Kidney epithelial cell (primary cell): Measurements from ENCODE around the gene WDR70. TPM values are rescaled to one million over a fixed set of nuclear protein-coding genes. Genes with fewer than 3 reads are reported as not detected.

Experiments
- DNase-seq: peaks from one replicate; pipeline ENCODE4 v3.0.0-alpha.2; 2010; ENCODE audit warnings: low read depth
- H3K27me3 ChIP-seq: 2 replicates; pipeline ENCODE4 v1.6.0; 2011; ENCODE audit warnings: low read length; ENCODE audit not compliant: control insufficient read depth, insufficient read depth
- H3K36me3 ChIP-seq: 2 replicates; pipeline ENCODE4 v1.5.1; 2011; ENCODE audit warnings: low read length; ENCODE audit not compliant: control insufficient read depth, insufficient read depth
- H3K4me3 ChIP-seq: 2 replicates; pipeline ENCODE4 v1.5.1; 2011; ENCODE audit warnings: low read depth, mild to moderate bottlenecking, control low read depth, low read length
- total RNA-seq: library from RNA; depleted of rRNA; stranded (reverse); fragments of >200 nt; gene quantifications from 2 replicates; pipeline ENCODE4 v1.2.3, GENCODE V29; 2015
- TF ChIP-seq, protein P1 (sequence below): IDR thresholded peaks from 2 replicates; pipeline ENCODE4 v1.5.1; 2011; ENCODE audit warnings: mild to moderate bottlenecking, moderate library complexity, low read length, control low read depth, inconsistent platforms; ENCODE audit not compliant: insufficient read depth, poor library complexity, severe bottlenecking

Gene WDR70
- total RNA-seq, 1 donor from 2014 or later: 19.6 TPM

DNA sequence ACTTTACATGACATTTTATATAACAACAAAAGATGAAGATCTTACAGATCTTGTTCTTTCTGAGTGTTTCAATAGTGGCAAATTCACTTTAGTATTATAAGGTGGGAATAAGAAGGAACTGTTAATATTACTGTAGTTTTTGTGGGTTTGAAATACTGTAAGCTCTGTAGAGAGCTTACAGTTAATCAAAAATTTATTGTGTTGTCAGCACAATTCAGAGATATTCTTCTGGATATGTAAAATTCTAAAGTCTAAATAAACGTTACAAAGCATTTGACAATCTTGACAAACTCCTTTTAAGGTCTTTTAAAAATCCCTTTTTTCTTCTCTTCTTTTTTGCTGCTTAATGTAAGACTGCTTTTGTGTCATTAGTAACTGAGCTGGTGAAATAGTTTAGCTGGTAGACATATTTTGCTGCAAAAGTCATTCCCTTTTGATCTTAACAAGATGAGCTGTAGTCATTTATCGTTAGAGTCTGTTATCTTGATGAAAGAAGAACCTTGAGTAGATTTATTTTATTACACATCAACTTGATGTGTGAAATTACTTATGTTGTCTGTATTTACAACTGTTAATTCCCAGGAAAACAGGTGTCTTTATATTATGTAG lies 186.0 kb downstream of the WDR70 start:
- TF ChIP-seq, protein P1, sequence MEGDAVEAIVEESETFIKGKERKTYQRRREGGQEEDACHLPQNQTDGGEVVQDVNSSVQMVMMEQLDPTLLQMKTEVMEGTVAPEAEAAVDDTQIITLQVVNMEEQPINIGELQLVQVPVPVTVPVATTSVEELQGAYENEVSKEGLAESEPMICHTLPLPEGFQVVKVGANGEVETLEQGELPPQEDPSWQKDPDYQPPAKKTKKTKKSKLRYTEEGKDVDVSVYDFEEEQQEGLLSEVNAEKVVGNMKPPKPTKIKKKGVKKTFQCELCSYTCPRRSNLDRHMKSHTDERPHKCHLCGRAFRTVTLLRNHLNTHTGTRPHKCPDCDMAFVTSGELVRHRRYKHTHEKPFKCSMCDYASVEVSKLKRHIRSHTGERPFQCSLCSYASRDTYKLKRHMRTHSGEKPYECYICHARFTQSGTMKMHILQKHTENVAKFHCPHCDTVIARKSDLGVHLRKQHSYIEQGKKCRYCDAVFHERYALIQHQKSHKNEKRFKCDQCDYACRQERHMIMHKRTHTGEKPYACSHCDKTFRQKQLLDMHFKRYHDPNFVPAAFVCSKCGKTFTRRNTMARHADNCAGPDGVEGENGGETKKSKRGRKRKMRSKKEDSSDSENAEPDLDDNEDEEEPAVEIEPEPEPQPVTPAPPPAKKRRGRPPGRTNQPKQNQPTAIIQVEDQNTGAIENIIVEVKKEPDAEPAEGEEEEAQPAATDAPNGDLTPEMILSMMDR: no peak
- Histone ChIP-seq H3K4me3 (no peak overlapping the region), H3K27me3 (no peaks in the 10 kb centered on the region), H3K36me3 (no peaks in the 10 kb centered on the region)
- no peak for DNase-seq

DNA sequence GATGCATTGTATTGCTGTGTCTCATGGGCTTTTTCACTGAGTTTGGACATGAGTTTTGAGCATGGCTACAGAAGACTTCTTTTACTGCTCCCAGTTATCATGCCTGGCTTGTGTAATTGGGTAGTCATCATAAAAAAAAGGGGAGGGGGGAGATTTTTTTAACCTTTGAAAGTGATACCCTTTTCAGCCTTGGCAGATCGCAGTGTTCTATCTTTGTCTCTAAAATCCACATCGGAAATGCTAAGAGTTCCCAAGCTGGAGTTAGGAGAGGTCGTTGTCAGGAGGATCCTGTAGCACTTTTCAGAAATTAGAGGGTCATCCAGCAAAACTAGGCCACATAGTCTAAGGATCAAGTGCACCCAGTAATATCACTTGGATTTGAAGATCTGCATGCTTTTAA lies 188.4 kb downstream of the WDR70 start:
- TF ChIP-seq, protein P1: no peak
- DNase-seq: no peak
- H3K36me3 ChIP-seq: no peaks in the 10 kb centered on the region
- H3K4me3 ChIP-seq: no peak overlapping the region
- no peaks in the 10 kb centered on the region for H3K27me3 ChIP-seq

DNA sequence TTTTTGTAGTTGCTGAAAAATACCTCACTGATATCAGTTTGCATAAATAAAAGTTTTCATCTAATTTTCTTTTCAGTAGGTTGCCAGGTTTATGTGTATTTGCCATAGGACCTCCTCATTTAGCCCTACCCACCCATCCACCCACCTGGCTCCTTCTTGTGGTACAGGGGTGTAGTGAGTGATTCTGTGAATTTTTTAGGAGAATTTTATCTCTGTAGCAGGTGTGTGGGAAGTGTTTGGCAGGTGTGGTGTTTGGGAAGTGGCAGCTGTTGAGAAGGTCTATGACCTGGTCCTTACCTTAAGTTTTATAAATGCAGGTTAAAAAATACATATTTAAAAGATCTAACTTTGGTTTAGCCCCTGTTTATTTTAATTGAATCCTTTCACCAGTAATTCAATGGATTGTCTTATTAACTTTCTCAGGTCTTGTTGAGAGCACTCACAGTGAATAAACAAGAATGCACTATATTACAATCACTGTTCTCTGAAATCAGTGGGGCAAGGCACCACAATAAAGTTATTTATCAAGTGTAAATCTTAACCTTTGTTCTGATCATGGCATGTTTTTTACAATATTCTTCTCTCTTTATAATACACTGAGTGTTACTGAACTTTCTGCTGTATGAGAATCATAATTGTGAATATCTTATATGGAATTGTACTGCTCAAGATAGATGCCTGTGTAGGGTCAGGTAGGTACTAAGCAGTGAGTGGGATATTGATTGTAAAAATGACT lies 189.1 kb downstream of the WDR70 start:
- DNase-seq: no peak
- H3K36me3 ChIP-seq: no peaks in the 10 kb centered on the region
- TF ChIP-seq, protein P1: no peak
- no peak overlapping the region for H3K4me3 ChIP-seq
- H3K27me3 ChIP-seq: no peaks in the 10 kb centered on the region

DNA sequence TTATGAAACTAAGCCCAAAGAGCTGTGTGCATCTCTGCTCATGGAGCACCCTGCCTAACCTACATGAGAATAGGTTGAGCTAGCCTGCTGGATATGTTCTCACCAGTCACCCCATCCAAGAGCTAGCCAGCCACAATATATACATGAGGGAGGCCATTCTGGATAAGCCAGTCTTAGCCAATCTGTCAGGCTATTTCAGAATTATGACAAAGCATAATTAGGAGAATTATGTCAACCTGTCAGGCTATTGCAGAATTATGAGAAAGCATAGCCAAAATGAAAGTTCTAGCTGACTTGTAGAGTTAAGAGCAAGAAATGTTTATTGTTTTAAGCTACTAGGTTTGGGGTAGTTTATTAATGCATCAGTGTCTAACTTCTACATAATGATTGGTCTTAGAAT lies 189.8 kb downstream of the WDR70 start:
- Histone ChIP-seq H3K27me3 (no peaks in the 10 kb centered on the region), H3K36me3 (no peaks in the 10 kb centered on the region), H3K4me3 (no peak overlapping the region)
- no peak for DNase-seq
- TF ChIP-seq, protein P1: no peak

DNA sequence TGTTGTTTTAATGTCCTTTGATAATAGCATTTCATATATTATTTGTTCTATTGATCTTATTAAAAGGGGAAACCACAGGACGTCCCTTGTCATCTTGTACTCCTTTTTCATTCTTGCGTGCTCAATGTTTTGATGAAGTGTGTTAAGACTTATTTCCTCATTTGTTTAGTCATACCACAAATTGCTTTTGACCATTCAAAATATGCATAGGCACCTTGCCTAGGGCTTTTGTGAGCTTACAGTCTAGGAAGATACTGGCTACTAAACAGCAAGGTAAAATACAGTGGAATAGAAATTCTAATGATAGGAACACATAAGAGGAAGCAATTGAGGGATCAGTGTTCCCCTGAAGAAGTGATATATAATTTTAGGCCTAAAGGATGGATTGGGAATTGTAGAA lies 190.3 kb downstream of the WDR70 start:
- Histone ChIP-seq H3K27me3 (no peaks in the 10 kb centered on the region), H3K36me3 (no peaks in the 10 kb centered on the region), H3K4me3 (no peak overlapping the region)
- DNase-seq: no peak
- TF ChIP-seq, protein P1: no peak
